GM18505 (cell line): ENCODE data around the gene ZC3HAV1.
"Not testable (repeated sequence)": the region's sequence is repeated elsewhere in the genome, so short reads cannot be mapped to it uniquely, and the experiment has no call there.

Experiments used
- ATAC-seq: cut with Tn5 transposase; IDR thresholded peaks from one replicate; pipeline ENCODE4 v1.9.1; 2021; ENCODE audit not compliant: unreplicated experiment
- POLR2A ChIP-seq: IDR thresholded peaks from 4 replicates; pipeline ENCODE4 v1.6.1; 2011; ENCODE audit warnings: borderline replicate concordance; ENCODE audit not compliant: insufficient read depth, insufficient read length; ENCODE audit errors: extremely low read depth

ZC3HAV1 gene

GRCh38 chr7:139106959-139107358 is 2.6 kb downstream of the ZC3HAV1 start:
- TF ChIP-seq POLR2A, result no peak
- no peak for ATAC-seq

- not testable (repeated sequence) for ATAC-seq
Measured at GRCh38 chr7:139106227-139106626, 3.3 kb downstream of the ZC3HAV1 start.

DNA sequence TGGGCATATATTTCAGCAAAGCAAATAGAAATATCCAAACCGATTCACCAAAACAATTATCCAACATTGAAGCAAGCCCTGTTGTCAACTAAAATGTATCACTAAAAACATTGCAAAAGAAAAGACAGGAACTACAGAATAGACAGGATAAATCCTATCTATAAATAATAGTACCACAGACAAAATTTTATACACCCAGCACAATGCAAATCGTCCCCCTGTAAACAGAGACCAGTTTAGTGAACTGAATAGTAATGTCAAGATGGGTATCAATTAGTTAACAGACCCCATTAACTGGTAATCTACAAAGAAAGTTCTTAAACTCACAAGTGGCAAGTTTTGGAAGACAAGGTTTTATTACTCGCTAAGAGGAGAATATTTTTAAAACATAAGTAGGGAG is 4.0 kb downstream of the ZC3HAV1 start:
- no peak for ATAC-seq
- no peak for TF ChIP-seq POLR2A

GRCh38 chr7:139104091-139104450 is 5.4 kb downstream of the ZC3HAV1 start:
- TF ChIP-seq POLR2A, result no peak

GRCh38 chr7:139103057-139103815 is 6.3 kb downstream of the ZC3HAV1 start:
- TF ChIP-seq POLR2A, result no peak
- no peak for ATAC-seq

More at GRCh38 chr7:139104091-139104450, 5.4 kb downstream of the ZC3HAV1 start:
- no peak for ATAC-seq

GRCh38 chr7:139101637-139102158 is 7.8 kb downstream of the ZC3HAV1 start:
- not testable (repeated sequence) for ATAC-seq

- no peak for ATAC-seq
Measured at GRCh38 chr7:139099172-139099947, 10.2 kb downstream of the ZC3HAV1 start.

GRCh38 chr7:139095194-139095659 is 14.3 kb downstream of the ZC3HAV1 start:
- peak; percentile 50 for TF ChIP-seq POLR2A
- ATAC-seq, result peak; percentile 99

More at GRCh38 chr7:139099172-139099947, 10.2 kb downstream of the ZC3HAV1 start:
- no peak for TF ChIP-seq POLR2A

- no peak for TF ChIP-seq POLR2A
- peak; percentile 6 for ATAC-seq
Measured at GRCh38 chr7:139094596-139094995, 14.9 kb downstream of the ZC3HAV1 start.

GRCh38 chr7:139094030-139094429 is 15.5 kb downstream of the ZC3HAV1 start:
- no peak for TF ChIP-seq POLR2A
- no peak for ATAC-seq

DNA sequence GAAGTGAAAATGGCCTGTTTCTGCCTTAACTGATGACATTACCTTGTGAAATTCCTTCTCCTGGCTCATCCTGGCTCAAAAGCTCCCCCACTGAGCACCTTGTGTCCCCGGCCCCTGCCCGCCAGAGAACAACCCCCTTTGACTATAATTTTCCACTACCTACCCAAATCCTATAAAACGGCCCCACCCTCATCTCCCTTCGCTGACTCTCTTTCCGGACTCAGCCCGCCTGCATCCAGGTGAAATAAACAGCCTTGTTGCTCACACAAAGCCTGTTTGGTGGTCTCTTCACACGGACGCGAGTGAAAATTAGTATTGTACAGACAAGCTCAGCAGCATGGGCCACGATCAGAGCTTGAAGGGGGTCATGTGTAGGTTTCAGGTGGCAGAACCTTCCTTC is 16.0 kb downstream of the ZC3HAV1 start:
- not testable (repeated sequence) for ATAC-seq

GRCh38 chr7:139092090-139092796 is 17.3 kb downstream of the ZC3HAV1 start:
- no peak for TF ChIP-seq POLR2A
- ATAC-seq, result no peak

DNA sequence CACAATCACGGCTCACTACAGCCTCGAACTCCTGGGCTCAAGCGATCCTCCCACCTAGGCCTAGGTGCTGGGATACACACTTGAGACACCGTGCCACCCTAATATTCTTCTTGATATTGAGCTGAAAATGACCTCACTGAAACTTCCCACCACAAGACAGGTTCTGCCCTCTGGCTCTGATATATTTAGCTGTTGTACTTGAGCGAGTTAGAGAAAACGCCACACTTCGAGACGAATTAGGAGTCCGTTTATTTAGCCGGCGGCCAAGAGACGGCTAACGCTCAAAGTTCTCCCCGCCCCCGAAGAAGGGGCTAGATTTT is 17.9 kb downstream of the ZC3HAV1 start:
- ATAC-seq, result no peak
- TF ChIP-seq POLR2A, result no peak

DNA sequence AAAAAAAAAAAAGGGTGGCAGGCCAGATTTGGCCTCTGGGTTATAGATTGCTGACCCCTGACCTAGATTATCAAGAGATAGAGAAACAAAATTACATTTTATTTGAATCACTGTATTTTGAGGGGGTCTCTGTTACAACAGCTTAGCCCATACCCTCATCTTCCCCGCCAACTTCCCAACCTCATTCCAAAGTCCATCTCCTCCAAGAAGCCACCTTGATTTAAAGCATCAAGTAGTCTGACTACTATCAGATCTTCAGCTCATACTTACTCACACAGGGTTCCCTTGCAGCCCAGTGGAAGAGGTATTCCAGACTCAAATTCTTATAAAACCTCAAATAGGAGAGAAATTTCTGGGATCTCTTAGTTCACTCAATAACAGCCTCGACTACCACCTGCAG is 20.4 kb downstream of the ZC3HAV1 start:
- no peak for TF ChIP-seq POLR2A
- ATAC-seq, result no peak
